Left ventricle myocardium inferior (tissue), 1 donor: ENCODE data around the gene R3HDM2. TPM values are rescaled to one million over a fixed set of nuclear protein-coding genes. Genes with fewer than 3 reads are reported as not detected.
"Not testable (repeated sequence)": the region's sequence is repeated elsewhere in the genome, so short reads cannot be mapped to it uniquely, and the experiment has no call there.

ENCODE experiments used
- DNase-seq: peaks from one replicate; pipeline ENCODE4 v3.0.0-alpha.2; 2020
- H3K27ac ChIP-seq: fragments of 200-600 bp; replicated peaks from 2 replicates; pipeline ENCODE4 v1.8.0; 2021
- H3K27me3 ChIP-seq: fragments of 200-600 bp; 2 replicates; pipeline ENCODE4 v1.8.0; 2021; ENCODE audit warnings: low read depth
- H3K36me3 ChIP-seq: fragments of 200-600 bp; 2 replicates; pipeline ENCODE4 v1.8.0; 2021
- H3K4me1 ChIP-seq: fragments of 200-600 bp; 2 replicates; pipeline ENCODE4 v1.8.0; 2021
- H3K4me3 ChIP-seq: fragments of 200-600 bp; 2 replicates; pipeline ENCODE4 v1.8.0; 2021; ENCODE audit warnings: mild to moderate bottlenecking, moderate library complexity
- H3K9me3 ChIP-seq: fragments of 200-600 bp; replicated peaks from 2 replicates; pipeline ENCODE4 v1.8.0; 2021
- intact Hi-C: fragments of 100-400 bp; cut with micrococcal nuclease; formaldehyde crosslinking; loops from one replicate; pipeline ENCODE4 v1.11.0; 2022
- total RNA-seq: library from RNA; stranded (reverse); fragmentation: NEBNext Ultra II Directional; extraction: Animal tissue kit (Norgen Biotek cat#: 25700); gene quantifications from one replicate; pipeline ENCODE4 v1.2.1, GENCODE V29; 2021
- TF ChIP-seq, protein P1 (sequence below): fragments of 200-600 bp; IDR thresholded peaks from 2 replicates; pipeline ENCODE4 v1.8.0; 2021; ENCODE audit warnings: antibody characterized with exemption, mild to moderate bottlenecking, borderline replicate concordance
- donor health status: DM: no; HTN: yes; CAD: no; lungs with severe emphysema.

The R3HDM2 gene
- total RNA-seq, 1 donor from 2014 or later, result 63.1 TPM

DNA sequence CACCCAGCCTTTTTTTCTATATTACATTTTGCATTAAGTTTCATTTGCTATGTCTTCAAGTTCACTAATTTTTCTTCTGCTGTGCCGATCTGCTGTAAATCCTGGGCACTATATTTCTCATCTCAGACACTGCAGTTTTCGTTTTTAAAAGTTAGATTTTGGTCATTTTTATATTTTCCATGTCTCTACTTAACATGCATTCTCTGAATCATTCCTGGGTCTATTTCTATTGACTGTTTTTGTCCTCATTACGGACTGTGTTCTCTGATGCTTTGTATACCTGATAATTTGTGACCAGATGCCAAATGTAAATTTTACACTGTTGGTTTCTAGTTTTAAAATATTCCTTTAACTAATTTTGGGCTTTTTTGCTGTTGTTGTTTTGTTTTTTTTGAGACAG is 64.5 kb downstream of the R3HDM2 start:
- no peak for DNase-seq
- H3K4me1 ChIP-seq, result peaks cover 13% of the 10 kb centered on the region
- TF ChIP-seq, protein P1, sequence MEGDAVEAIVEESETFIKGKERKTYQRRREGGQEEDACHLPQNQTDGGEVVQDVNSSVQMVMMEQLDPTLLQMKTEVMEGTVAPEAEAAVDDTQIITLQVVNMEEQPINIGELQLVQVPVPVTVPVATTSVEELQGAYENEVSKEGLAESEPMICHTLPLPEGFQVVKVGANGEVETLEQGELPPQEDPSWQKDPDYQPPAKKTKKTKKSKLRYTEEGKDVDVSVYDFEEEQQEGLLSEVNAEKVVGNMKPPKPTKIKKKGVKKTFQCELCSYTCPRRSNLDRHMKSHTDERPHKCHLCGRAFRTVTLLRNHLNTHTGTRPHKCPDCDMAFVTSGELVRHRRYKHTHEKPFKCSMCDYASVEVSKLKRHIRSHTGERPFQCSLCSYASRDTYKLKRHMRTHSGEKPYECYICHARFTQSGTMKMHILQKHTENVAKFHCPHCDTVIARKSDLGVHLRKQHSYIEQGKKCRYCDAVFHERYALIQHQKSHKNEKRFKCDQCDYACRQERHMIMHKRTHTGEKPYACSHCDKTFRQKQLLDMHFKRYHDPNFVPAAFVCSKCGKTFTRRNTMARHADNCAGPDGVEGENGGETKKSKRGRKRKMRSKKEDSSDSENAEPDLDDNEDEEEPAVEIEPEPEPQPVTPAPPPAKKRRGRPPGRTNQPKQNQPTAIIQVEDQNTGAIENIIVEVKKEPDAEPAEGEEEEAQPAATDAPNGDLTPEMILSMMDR, result no peak
- intact Hi-C loops, result no loop called here
- H3K4me3 ChIP-seq, result no peak overlapping the region
- H3K9me3 ChIP-seq, result peaks cover 14% of the 10 kb centered on the region
- H3K27me3 ChIP-seq, result no peaks in the 10 kb centered on the region
- no peak overlapping the region for H3K27ac ChIP-seq
- H3K36me3 ChIP-seq, result peaks cover 11% of the 10 kb centered on the region

DNA sequence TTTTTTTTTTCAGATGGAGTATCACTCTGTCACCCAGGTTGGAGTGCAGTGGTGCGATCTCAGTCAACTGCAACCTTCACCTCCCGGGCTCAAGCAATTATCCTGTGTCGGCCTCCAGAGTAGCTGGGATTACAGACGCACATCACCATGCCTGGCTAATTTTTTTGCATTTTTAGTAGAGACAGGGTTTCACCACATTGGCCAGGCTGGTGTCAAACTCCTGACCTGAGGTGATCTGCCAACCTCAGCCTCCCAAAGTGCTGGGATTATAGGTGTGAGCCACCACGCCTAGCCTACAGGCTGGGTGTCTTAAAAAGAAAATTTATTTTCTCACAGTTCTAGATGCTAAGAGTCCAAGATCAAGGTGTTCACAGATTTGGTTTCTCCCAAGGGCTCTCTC is 66.7 kb downstream of the R3HDM2 start:
- peaks cover 11% of the 10 kb centered on the region for H3K36me3 ChIP-seq
- H3K4me1 ChIP-seq, intact Hi-C loops, H3K27me3 ChIP-seq, H3K4me3 ChIP-seq, H3K27ac ChIP-seq, DNase-seq: not testable (repeated sequence)
- peaks cover 14% of the 10 kb centered on the region for H3K9me3 ChIP-seq

DNA sequence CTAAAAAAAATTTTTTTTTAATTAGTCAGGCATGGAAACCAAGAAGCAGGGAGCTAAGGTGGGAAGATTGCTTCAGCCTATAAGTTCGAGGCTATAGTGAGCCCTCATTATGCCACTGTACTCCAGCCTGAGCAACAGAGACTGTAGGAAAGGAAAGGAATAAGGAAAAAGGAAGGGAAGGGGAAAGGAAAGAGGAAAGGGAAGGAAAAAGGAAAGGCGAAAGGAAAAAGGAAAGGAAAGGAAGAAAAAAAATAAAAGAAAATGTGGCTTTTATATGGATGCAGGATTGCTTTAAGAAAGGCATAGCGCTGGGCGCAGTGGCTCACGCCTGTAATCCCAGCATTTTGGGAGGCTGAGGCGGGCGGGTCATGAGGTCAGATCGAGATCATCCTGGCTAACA is 70.4 kb downstream of the R3HDM2 start:
- H3K27me3 ChIP-seq, result no peaks in the 10 kb centered on the region
- no peaks in the 10 kb centered on the region for H3K4me1 ChIP-seq
- no peaks in the 10 kb centered on the region for H3K9me3 ChIP-seq
- DNase-seq, result no peak
- intact Hi-C loops, result no loop called here
- H3K4me3 ChIP-seq, result no peak overlapping the region
- TF ChIP-seq, protein P1, result no peak
- no peak overlapping the region for H3K27ac ChIP-seq
- peaks cover 5% of the 10 kb centered on the region for H3K36me3 ChIP-seq

DNA sequence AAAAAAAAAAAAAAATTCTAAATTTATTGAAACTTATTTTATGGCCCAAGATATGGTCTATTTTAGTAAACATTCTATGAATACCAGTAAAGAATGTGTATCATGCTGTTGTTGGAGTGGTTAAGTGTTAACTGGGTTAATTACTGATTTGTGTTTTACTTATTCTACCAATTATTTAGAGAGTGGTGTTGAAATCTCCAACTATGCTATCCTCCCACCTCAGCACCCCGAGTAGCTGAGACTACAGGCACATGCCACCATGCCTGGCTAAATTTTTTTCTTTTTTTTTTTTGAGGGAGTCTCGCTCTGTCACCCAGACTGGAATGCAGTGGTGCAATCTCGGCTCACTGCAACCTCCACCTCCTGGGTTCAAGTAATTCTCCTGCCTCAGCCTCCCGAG is 72.2 kb downstream of the R3HDM2 start:
- Histone ChIP-seq H3K9me3 (no peaks in the 10 kb centered on the region), H3K4me3 (no peak overlapping the region), H3K27ac (no peak overlapping the region), H3K27me3 (no peaks in the 10 kb centered on the region), H3K36me3 (peaks cover 5% of the 10 kb centered on the region), H3K4me1 (no peaks in the 10 kb centered on the region)
- intact Hi-C loops, result no loop called here
- TF ChIP-seq, protein P1, result no peak
- no peak for DNase-seq

DNA sequence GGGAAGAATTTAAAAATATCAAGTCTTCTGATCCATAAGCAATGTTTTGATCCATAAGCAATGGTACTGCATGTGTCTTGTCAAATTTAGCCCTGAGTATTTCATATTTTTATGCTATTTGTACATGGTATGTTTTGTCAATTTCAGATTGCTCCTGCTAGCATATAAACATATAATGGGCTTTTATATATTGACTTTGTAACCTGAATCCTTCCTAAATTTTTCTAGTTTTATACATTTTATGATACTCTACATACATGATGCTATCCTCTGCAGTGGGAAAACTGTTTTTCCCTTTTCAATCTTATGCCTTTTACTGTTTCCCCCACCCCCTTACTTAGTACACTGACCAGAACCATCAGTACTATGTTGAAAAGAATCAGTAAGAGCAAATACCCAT is 75.1 kb downstream of the R3HDM2 start:
- no peak overlapping the region for H3K27ac ChIP-seq
- intact Hi-C loops, result no loop called here
- no peak overlapping the region for H3K4me3 ChIP-seq
- no peaks in the 10 kb centered on the region for H3K9me3 ChIP-seq
- TF ChIP-seq, protein P1, result no peak
- no peak for DNase-seq
- H3K27me3 ChIP-seq, result no peaks in the 10 kb centered on the region
- peaks cover 5% of the 10 kb centered on the region for H3K36me3 ChIP-seq
- H3K4me1 ChIP-seq, result no peaks in the 10 kb centered on the region

DNA sequence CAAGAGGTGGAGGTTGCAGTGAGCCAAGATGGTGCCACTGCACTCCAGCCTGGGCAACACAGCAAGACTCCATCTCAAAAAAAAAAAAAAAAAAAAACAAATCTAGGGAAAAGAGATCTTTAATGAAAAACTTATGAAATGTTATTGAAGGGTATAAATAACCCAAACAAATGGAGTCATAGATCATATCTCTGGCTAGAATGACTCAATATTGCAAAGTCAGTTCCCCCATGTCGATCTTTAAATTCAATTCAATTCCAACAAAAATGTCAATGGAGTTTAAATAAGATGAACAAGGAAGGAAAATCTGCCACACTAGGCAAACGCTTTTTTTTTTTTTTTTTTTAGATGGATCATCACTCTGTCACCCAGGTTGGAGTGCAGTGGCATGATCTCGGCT is 78.7 kb downstream of the R3HDM2 start:
- H3K27ac ChIP-seq, result no peak overlapping the region
- intact Hi-C loops, result no loop called here
- H3K36me3 ChIP-seq, result peaks cover 22% of the 10 kb centered on the region
- H3K4me3 ChIP-seq, result no peak overlapping the region
- no peaks in the 10 kb centered on the region for H3K27me3 ChIP-seq
- no peak for DNase-seq
- H3K4me1 ChIP-seq, result no peaks in the 10 kb centered on the region
- TF ChIP-seq, protein P1, result no peak
- peaks cover 11% of the 10 kb centered on the region for H3K9me3 ChIP-seq
